GM19328 (cell line): ENCODE results near the gene MAGI1.

ENCODE experiments used
- ATAC-seq: cut with Tn5 transposase; IDR thresholded peaks from one replicate; pipeline ENCODE4 v1.9.1; 2021; ENCODE audit warnings: mild to moderate bottlenecking, moderate library complexity; ENCODE audit not compliant: unreplicated experiment

MAGI1 gene

DNA sequence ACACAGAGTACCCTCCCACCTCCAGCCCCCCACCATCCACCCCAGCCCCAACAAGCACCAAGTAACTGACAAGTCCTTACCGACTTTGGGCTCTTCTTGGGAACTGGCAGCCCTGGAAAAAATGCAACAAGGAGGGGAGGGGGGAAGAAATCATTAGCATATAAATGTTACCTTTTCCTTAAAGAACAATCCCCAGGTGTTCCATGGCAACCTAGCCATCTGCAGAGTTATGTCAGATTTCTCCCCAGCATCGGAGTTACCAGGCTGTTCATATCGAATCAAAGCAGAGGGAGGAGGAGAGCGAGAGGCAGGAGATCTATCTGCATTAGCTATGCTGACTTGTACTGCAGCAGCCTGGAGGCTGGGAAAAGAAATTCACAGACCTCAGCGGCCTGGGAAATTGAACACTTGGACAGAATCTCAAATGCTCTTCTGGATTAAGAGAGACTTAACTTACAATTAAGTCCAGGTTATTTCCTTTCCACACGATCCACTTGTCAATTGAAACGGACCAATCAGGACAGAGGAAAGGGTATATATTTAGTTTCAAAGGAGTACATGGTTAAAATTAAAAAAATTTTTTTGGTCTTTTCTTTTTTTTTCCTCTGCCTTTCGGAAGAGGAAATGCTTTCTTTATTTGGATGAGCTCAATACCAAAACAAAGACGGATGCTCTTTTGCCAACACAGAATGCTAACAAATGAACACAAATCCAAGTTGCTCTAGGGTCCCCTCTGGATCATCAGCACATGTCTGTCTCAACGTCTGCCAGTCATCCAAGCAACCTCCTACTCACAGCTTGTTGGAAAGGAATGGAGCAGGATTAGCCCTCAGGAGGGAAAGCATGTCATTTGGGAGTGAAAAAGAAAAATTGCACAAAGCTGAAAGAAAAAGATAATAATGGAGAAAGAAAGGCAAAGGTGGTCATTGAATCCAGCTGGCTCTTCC lies 637.1 kb downstream of the MAGI1 start:
- ATAC-seq = no peak

- ATAC-seq = no peak
Observed at GRCh38 chr3:65400899-65401298, 637.8 kb downstream of the MAGI1 start.

GRCh38 chr3:65398953-65399352 lies 639.8 kb downstream of the MAGI1 start:
- no peak for ATAC-seq

GRCh38 chr3:65396078-65396477 lies 642.6 kb downstream of the MAGI1 start:
- no peak for ATAC-seq

DNA sequence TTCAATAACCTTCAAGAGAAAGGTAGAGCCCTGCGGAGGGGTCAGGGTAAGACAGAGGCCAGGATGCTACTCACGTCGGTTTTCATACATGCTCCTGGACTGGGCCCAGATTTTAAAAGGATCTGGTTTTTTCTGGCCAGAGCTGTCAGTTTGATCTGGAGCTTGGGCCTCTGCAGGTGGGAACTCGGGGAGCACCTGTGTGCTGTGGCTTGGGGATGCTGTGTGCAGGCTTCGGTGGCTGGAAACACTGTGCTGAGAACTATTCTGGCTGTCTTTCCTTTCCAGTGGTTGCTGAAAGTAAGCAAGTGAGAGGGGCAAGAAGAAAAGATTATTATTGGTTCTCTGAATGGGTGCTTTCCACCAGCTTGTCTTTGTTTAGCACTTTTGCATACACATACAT lies 647.6 kb downstream of the MAGI1 start:
- no peak for ATAC-seq

- no peak for ATAC-seq
Observed at GRCh38 chr3:65385805-65386204, 652.9 kb downstream of the MAGI1 start.

DNA sequence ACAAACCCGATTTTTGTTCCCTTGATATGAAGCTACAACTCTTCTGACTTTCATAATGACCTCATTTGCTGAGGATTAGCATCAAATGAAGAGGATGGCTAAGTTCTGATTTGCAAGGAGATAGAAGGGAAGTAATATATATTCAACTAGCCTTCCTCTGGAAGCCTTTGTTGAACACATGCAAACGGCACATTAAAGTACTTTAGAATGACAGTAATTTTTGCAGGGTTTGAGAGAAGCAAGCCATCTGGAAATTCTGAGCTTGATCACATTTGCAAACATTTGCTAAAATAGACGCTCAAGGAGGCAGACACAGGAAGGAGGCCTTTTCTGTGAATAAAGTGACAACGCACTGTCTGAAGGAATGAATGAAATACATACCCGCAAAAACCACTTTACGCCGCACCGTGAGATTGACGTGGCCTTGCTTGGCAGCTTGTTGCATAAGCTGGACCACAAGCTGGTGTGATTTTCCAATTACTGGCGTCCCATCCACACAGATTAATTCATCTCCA lies 657.2 kb downstream of the MAGI1 start:
- ATAC-seq = no peak

DNA sequence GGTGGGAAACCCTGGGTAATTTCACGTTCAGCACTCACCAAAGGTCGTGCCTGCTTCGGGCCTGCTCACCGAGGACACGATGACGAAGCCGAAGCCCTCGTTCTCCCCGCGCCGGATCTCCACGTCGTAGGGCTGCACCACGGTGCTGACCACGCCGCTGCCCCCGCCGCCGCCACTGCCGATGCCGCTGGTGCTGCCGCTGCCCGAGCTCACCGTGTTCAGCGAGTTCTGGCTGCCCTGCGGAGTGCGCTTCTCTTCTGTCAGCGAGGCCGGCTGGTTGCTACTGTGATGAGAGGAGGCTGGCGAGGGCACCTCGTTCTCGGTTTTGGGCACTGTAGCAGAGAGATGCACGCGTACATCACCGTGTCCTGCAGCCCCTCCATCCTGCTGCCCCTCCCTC lies 659.5 kb downstream of the MAGI1 start:
- no peak for ATAC-seq

DNA sequence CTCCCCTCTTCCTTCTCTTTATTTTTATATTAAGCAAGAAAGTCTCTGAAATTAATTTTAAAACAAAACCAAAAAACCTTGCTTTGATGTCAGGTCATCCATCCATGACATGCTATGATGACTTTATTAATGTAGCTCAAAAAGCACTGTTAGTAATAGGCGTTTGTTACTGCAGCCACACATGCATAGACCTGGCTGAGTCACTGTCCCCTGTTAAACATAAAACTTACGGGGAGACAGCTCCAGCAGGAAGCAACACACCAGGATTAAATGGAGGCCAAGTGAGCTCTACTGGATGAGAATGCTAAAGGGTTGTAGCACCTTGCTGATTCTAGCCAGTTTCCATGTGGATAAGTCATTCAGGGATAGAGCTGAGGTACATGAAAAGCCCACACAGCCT lies 661.1 kb downstream of the MAGI1 start:
- no peak for ATAC-seq

- ATAC-seq = no peak
Observed at GRCh38 chr3:65376426-65376825, 662.3 kb downstream of the MAGI1 start.

DNA sequence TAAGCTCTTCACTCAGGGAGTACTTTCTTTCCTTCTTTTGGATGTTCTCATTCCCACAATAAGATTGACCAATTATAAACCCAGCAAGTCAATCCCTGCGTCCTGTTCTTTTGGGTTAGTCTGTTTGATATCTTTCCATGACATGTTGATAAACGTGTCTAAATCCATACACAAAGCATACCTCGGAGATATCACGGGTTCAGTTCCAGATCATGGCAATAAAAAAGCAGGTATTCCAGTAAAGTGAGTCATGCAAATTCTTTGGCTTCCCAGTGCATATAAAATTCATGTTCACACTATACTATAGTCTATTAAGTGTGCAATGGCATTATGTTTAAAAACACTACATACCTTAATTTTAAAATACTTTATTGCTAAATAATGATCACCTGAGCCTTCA lies 667.7 kb downstream of the MAGI1 start:
- no peak for ATAC-seq

DNA sequence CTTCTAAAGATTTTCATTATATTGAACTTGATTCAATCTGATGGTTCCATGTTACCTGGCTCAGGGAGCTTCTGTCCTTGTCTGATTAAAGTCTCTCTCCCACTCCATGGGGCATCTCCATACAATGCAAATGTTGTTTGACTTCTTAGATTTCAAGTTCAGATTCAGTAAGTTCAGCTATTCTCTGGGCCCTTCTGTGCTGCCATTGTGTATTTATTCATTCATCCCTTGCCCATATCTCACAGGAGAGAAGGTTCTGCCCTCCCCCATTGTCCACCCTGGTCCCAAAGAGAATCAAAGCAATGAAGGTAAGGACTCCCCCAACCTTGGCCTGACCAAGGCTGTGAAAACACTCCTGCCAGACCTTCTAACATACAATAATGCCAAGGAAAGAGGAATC lies 669.9 kb downstream of the MAGI1 start:
- ATAC-seq = no peak

- ATAC-seq = no peak
Observed at GRCh38 chr3:65362688-65363087, 676.0 kb downstream of the MAGI1 start.

- no peak for ATAC-seq
Observed at GRCh38 chr3:65361448-65361847, 677.3 kb downstream of the MAGI1 start.

DNA sequence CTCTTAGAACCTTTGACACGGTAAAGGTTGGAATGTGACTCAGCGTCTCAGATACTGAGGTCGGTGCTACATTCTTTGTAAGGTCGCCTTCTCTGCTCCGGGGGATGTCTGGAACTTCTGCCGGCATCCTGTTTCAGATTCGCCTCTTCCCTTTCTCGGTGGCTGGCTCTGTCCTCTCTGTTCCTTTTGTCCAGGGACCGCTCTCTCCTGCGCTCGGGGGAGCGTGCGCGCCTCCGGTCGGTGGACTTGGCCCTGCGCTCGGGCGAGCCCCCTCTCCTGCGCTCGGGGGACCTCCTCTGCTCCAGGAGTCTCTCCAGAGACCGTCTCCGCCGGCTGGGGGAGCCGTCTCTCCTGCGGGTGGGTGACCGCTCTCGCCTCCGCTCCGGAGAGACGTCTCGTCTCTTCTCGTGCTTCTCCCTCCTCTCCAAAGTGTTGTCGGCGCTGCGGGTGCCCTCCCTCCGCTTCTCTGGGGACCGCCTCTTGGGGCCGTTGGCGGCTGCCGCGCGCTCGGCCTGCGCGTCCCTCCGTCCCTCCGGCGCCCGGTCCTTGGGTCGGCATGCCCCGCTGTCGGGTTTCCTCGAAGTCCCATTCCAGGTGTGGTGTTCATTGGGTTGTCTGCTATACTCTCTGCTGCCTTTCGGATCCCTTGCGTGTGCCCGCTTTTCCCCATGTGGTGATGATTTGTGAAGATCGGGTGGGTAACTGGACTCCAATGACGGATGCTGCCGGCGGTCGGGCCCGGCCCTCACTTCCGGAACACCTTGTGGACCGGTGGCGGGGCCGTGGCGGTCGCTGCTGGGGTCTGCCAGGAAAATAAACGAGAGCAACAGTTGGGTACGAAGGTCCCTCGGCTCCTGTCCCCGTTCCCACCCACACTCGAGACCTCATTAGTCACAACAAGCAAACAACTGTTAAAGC lies 682.1 kb downstream of the MAGI1 start:
- no peak for ATAC-seq

DNA sequence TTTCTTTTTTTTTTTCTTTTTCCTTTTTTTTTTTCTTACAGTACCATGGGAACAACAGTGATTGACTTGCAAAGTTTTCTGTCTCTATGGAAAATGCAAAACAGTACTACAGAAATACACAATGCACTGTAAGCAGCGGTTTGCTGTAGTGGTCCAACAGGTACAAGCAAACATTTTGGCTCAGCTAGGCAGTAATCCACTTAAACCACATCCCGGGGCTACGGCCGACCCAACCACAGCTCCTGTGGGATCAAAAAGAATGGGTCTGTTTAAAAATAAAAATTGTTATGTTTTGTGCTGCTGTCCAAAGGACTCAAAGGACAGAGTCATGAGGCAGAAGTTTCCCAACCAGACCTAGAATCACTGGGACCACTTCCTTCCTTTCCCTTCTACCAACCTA lies 683.8 kb downstream of the MAGI1 start:
- no peak for ATAC-seq

DNA sequence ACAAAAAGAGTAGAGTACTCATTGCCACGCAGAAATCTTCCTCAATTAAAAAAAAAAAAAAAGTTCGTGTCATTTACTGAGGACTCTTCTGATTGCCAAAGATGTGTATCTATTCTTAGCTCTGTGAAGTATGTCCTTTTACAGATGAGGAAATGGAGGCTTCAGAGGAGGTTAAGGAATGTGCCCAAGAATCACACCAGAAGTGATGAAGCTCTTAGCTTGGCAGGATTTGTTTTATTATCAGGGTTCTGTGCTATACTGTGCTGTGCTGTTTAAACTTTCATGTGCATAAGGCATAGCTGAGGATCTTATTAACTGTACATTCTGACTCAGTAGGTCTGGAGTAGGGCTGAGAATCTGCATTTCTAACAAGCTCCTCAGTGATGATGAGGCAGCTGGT lies 685.8 kb downstream of the MAGI1 start:
- ATAC-seq = no peak

DNA sequence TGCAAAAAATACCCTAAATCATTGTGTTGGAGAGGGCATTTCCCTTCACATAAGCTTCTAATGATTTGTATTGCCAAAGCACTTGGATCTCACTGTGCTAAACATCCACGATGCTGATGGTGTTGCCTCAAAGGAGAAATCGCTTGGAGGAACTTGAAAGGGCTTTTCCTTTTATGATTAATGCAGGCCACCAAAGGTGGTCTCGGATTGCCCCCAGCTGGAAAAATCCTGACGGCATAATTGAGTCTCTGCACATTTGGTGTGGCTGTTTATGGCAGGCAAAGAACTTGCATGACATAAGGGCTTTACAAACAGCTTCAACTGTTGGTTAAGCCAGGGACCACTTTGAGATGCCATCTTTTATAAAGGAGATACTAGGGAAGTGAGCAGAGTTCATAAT lies 687.0 kb downstream of the MAGI1 start:
- ATAC-seq = no peak

- ATAC-seq = no peak
Observed at GRCh38 chr3:65350801-65351476, 687.8 kb downstream of the MAGI1 start.

DNA sequence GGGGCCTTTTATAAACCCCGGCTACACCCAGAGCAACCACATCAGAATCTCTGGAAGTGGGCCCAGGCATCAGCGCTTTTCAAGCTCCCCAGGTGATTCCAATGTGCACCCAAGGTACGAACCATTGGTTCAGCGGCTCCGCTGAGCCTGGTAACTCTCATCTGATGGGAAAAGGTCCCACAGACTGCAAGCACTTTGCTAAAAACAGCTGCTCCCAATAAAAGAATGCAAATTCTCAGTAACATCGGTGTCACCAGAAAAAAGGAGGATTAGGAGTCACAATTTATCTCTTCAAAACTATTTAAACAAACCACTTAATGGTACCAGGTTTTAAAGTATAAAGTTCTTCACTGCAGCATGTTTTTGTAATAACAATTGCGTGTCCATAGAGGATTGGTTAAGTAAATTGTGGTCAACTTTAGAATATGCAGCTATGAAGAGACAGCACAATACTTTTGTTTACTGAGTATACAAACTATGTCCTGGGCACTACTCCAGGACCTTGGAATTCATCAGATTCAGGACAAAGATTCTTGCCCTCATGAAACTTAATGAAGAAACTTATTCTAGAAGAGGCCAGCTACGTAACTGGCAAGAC lies 690.2 kb downstream of the MAGI1 start:
- ATAC-seq = no peak

DNA sequence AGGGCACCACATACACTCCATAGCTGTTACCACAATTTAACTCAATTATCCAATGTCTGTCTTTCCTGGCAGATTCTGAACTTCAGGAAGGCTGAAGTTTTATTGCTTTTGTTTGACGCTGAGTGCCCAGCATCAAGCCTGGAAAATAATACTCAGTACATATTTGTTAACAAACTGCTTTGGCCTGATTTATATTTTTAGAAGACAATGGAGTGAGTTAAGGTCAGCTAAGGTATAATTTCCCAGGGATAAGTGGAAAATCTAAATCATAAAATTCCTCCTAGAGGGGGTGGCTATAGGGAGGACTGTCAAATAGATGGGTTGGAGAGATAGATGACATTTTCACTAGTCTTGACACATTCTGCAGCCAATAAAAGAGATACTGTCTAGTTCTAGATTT lies 691.6 kb downstream of the MAGI1 start:
- ATAC-seq = no peak
